Uterus (tissue), 4 donors: ENCODE results near the gene FSTL3. TPM values are rescaled to one million over a fixed set of nuclear protein-coding genes. Genes with fewer than 3 reads are reported as not detected.
A peak's percentile ranks its signal among the peaks of the same experiment; 100 is the strongest.

ENCODE experiments used
- DNase-seq, 2 donors: peaks; one replicate each; pipeline ENCODE4 v3.0.0-alpha.2; 2019 to 2020
- H3K27ac ChIP-seq, 2 donors: fragments of 200-600 bp; sonication (generic); 1 replicate in 1 of 2; 2 replicates in 1 of 2; pipeline ENCODE4 v1.5.1; 2016 to 2018
- H3K27me3 ChIP-seq, 2 donors: fragments of 200-600 bp; sonication (generic); one replicate each; pipeline ENCODE4 v1.5.1; 2018 to 2019; ENCODE audit warnings: control low read depth in 1 of 2
- H3K36me3 ChIP-seq, 2 donors: fragments of 200-600 bp; sonication (generic); one replicate each; pipeline ENCODE4 v1.5.1; 2019; ENCODE audit warnings: control low read depth in 1 of 2
- H3K4me1 ChIP-seq, 2 donors: fragments of 200-600 bp; sonication (generic); one replicate each; pipeline ENCODE4 v1.5.1; 2018 to 2019; ENCODE audit warnings: control low read depth in 1 of 2
- H3K4me3 ChIP-seq, 2 donors: fragments of 200-600 bp; sonication (generic); 1 replicate in 1 of 2; 2 replicates in 1 of 2; pipeline ENCODE4 v1.5.1; 2018 to 2019; ENCODE audit warnings: mild to moderate bottlenecking in 1 of 2
- H3K9me3 ChIP-seq, 2 donors: fragments of 200-600 bp; sonication (generic); one replicate each; pipeline ENCODE4 v1.5.1; 2019; ENCODE audit warnings: control low read depth in 1 of 2
- CTCF ChIP-seq, 4 experiments: fragments of 200-600 bp in 2 of 4; fragments of 450-650 bp in 2 of 4; sonication (generic) in 2 of 4; IDR thresholded peaks; one replicate each; pipeline ENCODE4 v1.5.1; 2016 to 2019; ENCODE audit warnings: antibody characterized with exemption in 4 of 4, mild to moderate bottlenecking in 2 of 4, moderate library complexity in 1 of 4
- POLR2A ChIP-seq, 2 donors: fragments of 450-650 bp; IDR thresholded peaks; one replicate each; pipeline ENCODE4 v1.6.1; 2016; ENCODE audit warnings: antibody characterized with exemption in 2 of 2, mild to moderate bottlenecking in 1 of 2, moderate library complexity in 1 of 2
- intact Hi-C: fragments of 100-400 bp; cut with DNase I; formaldehyde crosslinking; loops from one replicate; pipeline ENCODE4 v1.15.1; 2023; ENCODE audit warnings: low total_unique reads
- total RNA-seq, 4 donors: library from RNA; depleted of rRNA in 3 of 4; stranded (reverse); fragments of >200 nt in 3 of 4; gene quantifications; one replicate each; pipeline versions ENCODE4 v1.1.0 to v1.2.4, GENCODE V29; 2014 to 2023
- donor health status: DM: yes; HTN: yes; CAD: no.

FSTL3 gene
- total RNA-seq, 4 donors from 2014 or later = 25.3 to 71.7 (median 37.3) TPM

DNA sequence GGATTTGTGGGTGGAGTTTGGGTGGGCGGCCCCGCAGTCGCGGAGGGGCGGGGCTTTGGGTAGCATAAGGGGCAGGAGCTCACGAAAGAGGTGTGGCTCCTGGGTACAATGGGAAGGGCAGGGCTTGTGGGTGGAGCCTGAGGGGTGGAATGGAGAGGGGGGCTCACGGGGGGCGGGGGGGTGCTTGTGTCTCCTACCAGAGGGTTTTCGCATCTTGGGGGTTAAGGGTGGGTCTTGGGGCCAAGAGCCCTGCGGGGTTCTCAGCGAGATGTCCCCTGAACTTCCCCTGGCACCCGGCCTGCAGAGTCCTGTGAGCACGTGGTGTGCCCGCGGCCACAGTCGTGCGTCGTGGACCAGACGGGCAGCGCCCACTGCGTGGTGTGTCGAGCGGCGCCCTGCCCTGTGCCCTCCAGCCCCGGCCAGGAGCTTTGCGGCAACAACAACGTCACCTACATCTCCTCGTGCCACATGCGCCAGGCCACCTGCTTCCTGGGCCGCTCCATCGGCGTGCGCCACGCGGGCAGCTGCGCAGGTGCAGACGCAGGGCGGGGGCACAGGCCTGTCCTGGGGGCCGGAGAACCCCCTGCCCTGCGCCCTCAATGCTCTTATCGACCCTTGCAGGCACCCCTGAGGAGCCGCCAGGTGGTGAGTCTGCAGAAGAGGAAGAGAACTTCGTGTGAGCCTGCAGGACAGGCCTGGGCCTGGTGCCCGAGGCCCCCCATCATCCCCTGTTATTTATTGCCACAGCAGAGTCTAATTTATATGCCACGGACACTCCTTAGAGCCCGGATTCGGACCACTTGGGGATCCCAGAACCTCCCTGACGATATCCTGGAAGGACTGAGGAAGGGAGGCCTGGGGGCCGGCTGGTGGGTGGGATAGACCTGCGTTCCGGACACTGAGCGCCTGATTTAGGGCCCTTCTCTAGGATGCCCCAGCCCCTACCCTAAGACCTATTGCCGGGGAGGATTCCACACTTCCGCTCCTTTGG lies 5.1 kb downstream of the FSTL3 start:
- H3K27ac ChIP-seq = peak overlapping the region; percentile 90 to 92
- peak in 1 of 2 donors; percentile 45 for DNase-seq
- peak overlapping the region; percentile 20 to 68 for H3K4me3 ChIP-seq
- H3K36me3 ChIP-seq = no peaks in the 10 kb centered on the region
- H3K27me3 ChIP-seq = no peaks in the 10 kb centered on the region
- H3K9me3 ChIP-seq = no peaks in the 10 kb centered on the region
- TF ChIP-seq POLR2A (IDR thresholded peaks at IDR 0.05) = no peak
- no peak for TF ChIP-seq CTCF (IDR thresholded peaks at IDR 0.05)
- intact Hi-C loops = no loop called here
- peaks cover 0 to 10% of the 10 kb centered on the region in 2 donors for H3K4me1 ChIP-seq

- H3K9me3 ChIP-seq = no peaks in the 10 kb centered on the region
- no peak for DNase-seq
- no peaks in the 10 kb centered on the region for H3K36me3 ChIP-seq
- intact Hi-C loops = no loop called here
- H3K4me1 ChIP-seq = no peaks in the 10 kb centered on the region
- no peaks in the 10 kb centered on the region for H3K27me3 ChIP-seq
- TF ChIP-seq POLR2A (IDR thresholded peaks at IDR 0.05) (no peak), CTCF (IDR thresholded peaks at IDR 0.05) (no peak)
- H3K4me3 ChIP-seq = no peak overlapping the region
- H3K27ac ChIP-seq = no peak overlapping the region
Measured at GRCh38 chr19:682678-683320, 6.6 kb downstream of the FSTL3 start.

- Histone ChIP-seq H3K9me3 (no peaks in the 10 kb centered on the region), H3K27me3 (no peaks in the 10 kb centered on the region), H3K27ac (no peak overlapping the region), H3K36me3 (no peaks in the 10 kb centered on the region), H3K4me3 (no peak overlapping the region), H3K4me1 (no peaks in the 10 kb centered on the region)
- no peak for DNase-seq
- intact Hi-C loops = no loop called here
- TF ChIP-seq POLR2A (IDR thresholded peaks at IDR 0.05) (no peak), CTCF (IDR thresholded peaks at IDR 0.05) (no peak)
Measured at GRCh38 chr19:685454-685931, 9.3 kb downstream of the FSTL3 start.

DNA sequence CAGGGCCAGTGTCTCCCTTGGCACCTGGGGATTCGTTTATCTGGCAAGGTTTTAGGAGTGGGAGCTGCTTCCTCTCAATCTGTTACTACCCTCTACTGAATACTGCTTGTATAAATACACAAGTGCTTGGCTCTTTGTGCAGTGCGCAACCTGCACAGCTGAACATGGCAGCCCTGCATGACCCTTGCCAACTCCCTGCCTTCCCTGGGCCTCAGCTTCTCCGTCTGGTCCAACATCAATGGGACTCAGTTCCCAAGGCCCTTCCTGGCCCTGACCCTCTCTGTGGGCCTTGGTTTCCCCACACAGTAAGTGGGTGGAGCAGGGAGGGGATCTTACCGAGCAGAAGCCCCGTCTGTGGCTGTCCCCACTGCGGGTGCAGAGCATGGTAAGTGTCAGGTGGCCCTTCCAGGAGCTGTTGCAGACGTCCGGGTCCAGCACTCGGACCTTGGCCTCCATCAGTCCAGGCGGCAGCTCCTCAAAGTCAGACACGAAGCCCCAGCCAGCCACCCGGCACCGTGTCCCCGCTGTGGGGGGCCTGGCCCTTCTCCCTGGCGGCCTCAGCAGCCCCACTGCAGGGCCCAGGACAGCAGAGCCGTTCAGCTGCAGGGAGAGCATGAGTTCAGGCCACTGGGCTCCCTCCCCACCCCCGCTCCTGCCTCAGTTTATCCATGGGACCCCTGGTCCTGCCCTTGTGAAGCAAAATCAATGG lies 10.6 kb downstream of the FSTL3 start:
- no peaks in the 10 kb centered on the region for H3K4me1 ChIP-seq

More for the DNA sequence above, 10.6 kb downstream of the FSTL3 start:
- no peaks in the 10 kb centered on the region for H3K9me3 ChIP-seq
- TF ChIP-seq CTCF (IDR thresholded peaks at IDR 0.05) (no peak), POLR2A (IDR thresholded peaks at IDR 0.05) (no peak)
- intact Hi-C loops = no loop called here
- no peaks in the 10 kb centered on the region for H3K36me3 ChIP-seq
- no peak for DNase-seq
- H3K4me3 ChIP-seq = no peak overlapping the region
- no peak overlapping the region for H3K27ac ChIP-seq
- no peaks in the 10 kb centered on the region for H3K27me3 ChIP-seq
